Ascending aorta (tissue), 2 donors: Measurements from ENCODE around the gene CTDSPL. TPM values are rescaled to one million over a fixed set of nuclear protein-coding genes. Genes with fewer than 3 reads are reported as not detected.
"Not testable (repeated sequence)": the region's sequence is repeated elsewhere in the genome, so short reads cannot be mapped to it uniquely, and the experiment has no call there.

Experiments
- DNase-seq, 2 donors: peaks; one replicate each; pipeline ENCODE4 v3.0.0-alpha.2; 2019; ENCODE audit warnings: low spot score in 2 of 2
- H3K27ac ChIP-seq, 2 donors: fragments of 200-600 bp; sonication (generic); one replicate each; pipeline ENCODE4 v1.5.1; 2016 to 2017; ENCODE audit warnings: mild to moderate bottlenecking in 1 of 2
- H3K27me3 ChIP-seq: fragments of 200-600 bp; sonication (generic); one replicate; pipeline ENCODE4 v1.5.1; 2017
- H3K36me3 ChIP-seq, 2 donors: fragments of 200-600 bp; sonication (generic); one replicate each; pipeline ENCODE4 v1.5.1; 2016
- H3K4me1 ChIP-seq, 2 donors: fragments of 200-600 bp; sonication (generic); one replicate each; pipeline ENCODE4 v1.5.1; 2016 to 2017; ENCODE audit warnings: mild to moderate bottlenecking in 1 of 2
- H3K4me3 ChIP-seq, 2 donors: fragments of 200-600 bp; sonication (generic); one replicate each; pipeline ENCODE4 v1.5.1; 2016 to 2017; ENCODE audit warnings: mild to moderate bottlenecking in 1 of 2
- H3K9me3 ChIP-seq, 2 donors: fragments of 200-600 bp; sonication (generic); one replicate each; pipeline ENCODE4 v1.5.1; 2016
- CTCF ChIP-seq, 3 experiments: fragments of 200-600 bp in 2 of 3; fragments of 450-650 bp in 1 of 3; sonication (generic) in 2 of 3; IDR thresholded peaks; one replicate each; pipeline ENCODE4 v1.5.1; 2016 to 2019; ENCODE audit warnings: antibody characterized with exemption in 3 of 3, mild to moderate bottlenecking in 1 of 3, moderate library complexity in 1 of 3
- intact Hi-C: fragments of 100-400 bp; cut with DNase I; formaldehyde crosslinking; loops from one replicate; pipeline ENCODE4 v1.15.1; 2023
- total RNA-seq: library from RNA; depleted of rRNA; stranded (reverse); fragments of >200 nt; gene quantifications from one replicate; pipeline ENCODE4 v1.1.0, GENCODE V29; 2016

The CTDSPL gene
- total RNA-seq, 1 donor from 2014 or later = 80.9 TPM

- no peak for TF ChIP-seq CTCF (IDR thresholded peaks at IDR 0.05)
- Histone ChIP-seq H3K27ac (no peak overlapping the region), H3K9me3 (no peaks in the 10 kb centered on the region), H3K27me3 (no peaks in the 10 kb centered on the region), H3K4me3 (no peak overlapping the region), H3K36me3 (peaks cover 15 to 23% of the 10 kb centered on the region in 2 donors), H3K4me1 (peaks cover 0 to under 1% of the 10 kb centered on the region in 2 donors)
- intact Hi-C loops = no loop called here
- DNase-seq = no peak
Measured at GRCh38 chr3:37968199-37968598, 106.5 kb downstream of the CTDSPL start.

- peaks cover 16 to 31% of the 10 kb centered on the region in 2 donors for H3K36me3 ChIP-seq
- no peak overlapping the region for H3K4me3 ChIP-seq
- no peaks in the 10 kb centered on the region for H3K27me3 ChIP-seq
- TF ChIP-seq CTCF (IDR thresholded peaks at IDR 0.05) = no peak
- no peaks in the 10 kb centered on the region for H3K4me1 ChIP-seq
- H3K9me3 ChIP-seq = no peaks in the 10 kb centered on the region
- no peak for DNase-seq
- H3K27ac ChIP-seq = no peak overlapping the region
- intact Hi-C loops = no loop called here
Measured at GRCh38 chr3:37968813-37969595, 107.3 kb downstream of the CTDSPL start.

- intact Hi-C loops = no loop called here
- H3K36me3 ChIP-seq = peaks cover 21 to 32% of the 10 kb centered on the region in 2 donors
- TF ChIP-seq CTCF (IDR thresholded peaks at IDR 0.05) = no peak
Measured at GRCh38 chr3:37969596-37970100, 108.0 kb downstream of the CTDSPL start.

GRCh38 chr3:37970802-37971201 lies 109.1 kb downstream of the CTDSPL start:
- no peak overlapping the region for H3K27ac ChIP-seq
- H3K4me3 ChIP-seq = no peak overlapping the region
- no peak for DNase-seq
- intact Hi-C loops = no loop called here
- TF ChIP-seq CTCF (IDR thresholded peaks at IDR 0.05) = no peak
- no peaks in the 10 kb centered on the region for H3K4me1 ChIP-seq
- H3K9me3 ChIP-seq = no peaks in the 10 kb centered on the region
- H3K27me3 ChIP-seq = no peaks in the 10 kb centered on the region
- peaks cover 24 to 34% of the 10 kb centered on the region in 2 donors for H3K36me3 ChIP-seq

More at GRCh38 chr3:37969596-37970100, 108.0 kb downstream of the CTDSPL start:
- H3K4me1 ChIP-seq = no peaks in the 10 kb centered on the region
- H3K4me3 ChIP-seq = no peak overlapping the region
- no peak overlapping the region for H3K27ac ChIP-seq
- no peaks in the 10 kb centered on the region for H3K9me3 ChIP-seq
- no peak for DNase-seq
- H3K27me3 ChIP-seq = no peaks in the 10 kb centered on the region

GRCh38 chr3:37971467-37971866 lies 109.8 kb downstream of the CTDSPL start:
- no peaks in the 10 kb centered on the region for H3K4me1 ChIP-seq
- no peak for TF ChIP-seq CTCF (IDR thresholded peaks at IDR 0.05)
- no peaks in the 10 kb centered on the region for H3K9me3 ChIP-seq
- no peak for DNase-seq
- intact Hi-C loops = no loop called here
- H3K27ac ChIP-seq = no peak overlapping the region
- no peaks in the 10 kb centered on the region for H3K27me3 ChIP-seq
- H3K4me3 ChIP-seq = no peak overlapping the region
- peaks cover 30 to 41% of the 10 kb centered on the region in 2 donors for H3K36me3 ChIP-seq

- H3K4me3 ChIP-seq, DNase-seq, H3K27ac ChIP-seq, H3K4me1 ChIP-seq, H3K27me3 ChIP-seq, intact Hi-C loops, H3K9me3 ChIP-seq: not testable (repeated sequence)
- H3K36me3 ChIP-seq = peaks cover 35 to 47% of the 10 kb centered on the region in 2 donors
Measured at GRCh38 chr3:37972056-37972455, 110.4 kb downstream of the CTDSPL start.
